GM21528 (cell line): ENCODE data around the gene SPG7.

Experiments
- ATAC-seq: cut with Tn5 transposase; IDR thresholded peaks from one replicate; pipeline ENCODE4 v1.9.1; 2021; ENCODE audit warnings: mild to moderate bottlenecking, moderate library complexity; ENCODE audit not compliant: unreplicated experiment, low FRiP score

The SPG7 gene

DNA sequence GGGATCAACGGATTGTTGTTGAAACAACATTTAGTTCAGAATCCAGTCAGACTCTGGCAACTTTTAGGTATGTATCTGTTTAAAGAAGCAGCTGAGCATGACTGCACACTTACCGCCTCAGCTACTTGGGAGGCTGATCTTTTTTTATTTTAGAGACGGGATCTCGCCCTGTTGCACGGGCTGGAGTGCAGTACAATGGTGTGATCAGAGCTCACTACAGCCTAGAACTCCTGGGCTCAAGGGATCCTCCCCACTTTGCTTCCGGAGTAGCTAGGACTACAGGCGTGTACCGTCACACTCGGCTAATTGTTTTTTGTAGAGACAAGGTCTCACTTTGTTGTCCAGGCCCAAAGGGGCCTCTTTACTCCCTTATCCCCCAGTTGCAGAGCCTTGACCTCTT lies 2.3 kb downstream of the SPG7 start:
- ATAC-seq, result no peak

DNA sequence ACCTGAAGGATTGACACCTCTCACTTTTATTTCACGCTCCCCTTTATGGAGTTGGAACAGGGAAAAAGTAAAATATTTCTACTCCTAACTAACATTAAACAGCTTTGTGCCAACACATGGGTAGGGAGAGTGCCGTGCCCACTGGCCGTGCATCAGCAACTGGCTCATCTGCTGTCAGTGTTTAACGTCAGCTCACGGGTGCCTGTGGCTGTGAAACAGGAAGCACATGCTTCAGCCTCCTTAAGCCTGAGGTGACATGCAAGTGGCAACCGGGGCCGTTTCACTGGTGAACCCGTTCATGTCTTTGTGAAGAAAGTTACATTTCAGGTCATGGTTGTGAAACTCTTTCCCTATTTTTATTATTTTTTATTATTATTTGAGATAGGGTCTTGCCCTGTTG lies 3.2 kb downstream of the SPG7 start:
- no peak for ATAC-seq

- no peak for ATAC-seq
These were observed 4.2 kb downstream of the SPG7 start for GRCh38 chr16:89512453-89512852.

DNA sequence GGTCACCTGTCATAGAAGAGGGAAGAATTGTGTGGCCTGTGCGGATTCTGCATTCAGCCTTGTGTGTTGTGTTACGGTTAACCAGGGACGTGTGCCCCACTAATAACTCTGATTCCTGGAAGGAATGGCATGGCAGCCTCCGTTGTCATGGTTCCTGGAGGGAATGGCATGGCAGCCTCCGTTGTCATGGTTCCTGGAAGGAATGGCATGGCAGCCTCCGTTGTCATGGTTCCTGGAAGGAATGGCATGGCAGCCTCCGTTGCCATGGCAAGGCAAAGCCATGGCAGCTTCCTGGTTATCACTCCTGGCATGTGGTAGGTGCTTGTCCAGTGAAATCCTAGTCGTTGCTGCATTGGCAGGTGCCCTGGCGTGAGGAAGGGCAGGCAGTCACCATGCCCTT lies 8.9 kb downstream of the SPG7 start:
- no peak for ATAC-seq

GRCh38 chr16:89519881-89520280 lies 11.7 kb downstream of the SPG7 start:
- ATAC-seq, result no peak

- ATAC-seq, result no peak
These were observed 14.1 kb downstream of the SPG7 start for GRCh38 chr16:89522287-89522686.

DNA sequence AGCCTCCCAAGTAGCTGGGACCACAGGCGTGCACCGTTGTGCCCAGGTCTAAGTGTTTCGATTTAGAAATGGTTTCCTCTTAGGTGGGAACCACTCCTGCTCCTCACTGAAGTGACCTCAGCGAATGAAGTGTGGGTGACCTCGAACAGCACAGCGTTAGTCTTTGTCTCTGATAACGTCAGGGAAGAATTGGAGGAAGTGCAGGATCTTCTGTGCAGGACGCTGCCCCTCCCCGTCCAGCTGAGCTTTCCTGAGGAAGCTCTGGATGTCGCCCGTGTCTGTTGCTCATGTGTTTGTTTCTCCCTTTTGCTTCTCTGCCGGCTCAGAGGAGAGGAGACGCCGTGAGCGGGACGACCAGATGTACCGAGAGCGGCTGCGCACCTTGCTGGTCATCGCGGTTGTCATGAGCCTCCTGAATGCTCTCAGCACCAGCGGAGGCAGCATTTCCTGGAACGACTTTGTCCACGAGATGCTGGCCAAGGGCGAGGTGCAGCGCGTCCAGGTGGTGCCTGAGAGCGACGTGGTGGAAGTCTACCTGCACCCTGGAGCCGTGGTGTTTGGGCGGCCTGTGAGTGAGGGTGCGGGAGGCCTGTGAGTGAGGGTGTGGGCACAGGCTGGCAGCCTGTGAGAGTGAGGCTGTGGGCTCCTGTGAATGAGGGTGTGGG lies 15.6 kb downstream of the SPG7 start:
- ATAC-seq, result no peak

DNA sequence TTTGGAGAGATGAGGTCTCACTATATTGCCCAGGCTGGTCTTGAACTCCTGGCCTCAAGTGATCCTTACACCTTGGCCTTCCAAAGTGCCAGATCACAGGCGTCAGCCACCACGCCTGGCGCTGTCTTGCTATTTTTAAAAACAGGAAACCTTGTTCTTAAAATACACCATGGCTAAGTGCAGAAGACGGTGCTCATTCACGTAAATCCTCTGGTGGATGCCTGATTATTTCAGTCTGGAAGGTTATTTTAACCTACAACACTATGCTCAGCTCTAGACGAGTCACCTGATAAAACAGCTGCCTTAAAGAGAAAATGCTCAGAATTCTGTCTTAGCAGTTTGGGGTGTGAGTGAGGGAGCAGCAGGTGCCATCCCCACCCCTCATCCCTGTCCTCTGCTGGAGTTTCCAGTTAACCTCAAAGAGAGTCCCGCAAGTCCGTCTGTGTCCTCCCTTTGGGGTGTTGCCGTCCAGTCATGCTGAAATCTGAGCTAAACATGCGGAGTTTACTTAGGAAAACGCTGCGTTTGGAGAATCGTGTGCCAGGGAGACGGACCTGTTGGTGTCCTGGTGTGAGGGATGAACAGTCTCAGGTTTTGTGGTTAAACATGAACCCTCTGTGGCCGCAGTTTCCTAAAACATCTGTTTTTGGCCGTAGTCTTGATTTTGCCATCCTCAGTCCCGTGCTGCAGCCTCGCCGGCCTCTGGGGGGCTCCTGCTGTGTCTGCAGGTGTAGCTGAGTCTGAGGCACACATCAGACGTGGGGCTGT lies 17.1 kb downstream of the SPG7 start:
- no peak for ATAC-seq

DNA sequence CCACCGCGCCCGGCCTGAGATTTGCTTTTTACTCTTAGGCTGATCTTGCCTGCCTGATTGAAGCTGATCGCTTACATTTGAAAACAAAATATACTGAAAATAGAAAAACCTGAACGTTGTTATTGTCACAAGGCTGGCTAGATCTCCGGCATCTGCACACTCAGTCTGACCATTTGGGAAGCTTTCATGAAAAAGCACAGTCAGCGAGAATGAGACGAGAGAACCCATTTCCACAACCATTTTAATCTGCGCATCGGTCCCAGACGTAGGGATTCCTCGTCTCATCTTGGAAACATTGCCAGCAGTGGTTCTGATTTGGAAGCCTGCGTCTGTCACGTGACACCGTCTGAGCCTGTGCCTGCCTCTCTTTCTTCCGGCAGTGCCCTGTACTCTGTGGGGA lies 20.9 kb downstream of the SPG7 start:
- no peak for ATAC-seq

GRCh38 chr16:89530401-89531381 lies 22.5 kb downstream of the SPG7 start:
- ATAC-seq, result no peak

DNA sequence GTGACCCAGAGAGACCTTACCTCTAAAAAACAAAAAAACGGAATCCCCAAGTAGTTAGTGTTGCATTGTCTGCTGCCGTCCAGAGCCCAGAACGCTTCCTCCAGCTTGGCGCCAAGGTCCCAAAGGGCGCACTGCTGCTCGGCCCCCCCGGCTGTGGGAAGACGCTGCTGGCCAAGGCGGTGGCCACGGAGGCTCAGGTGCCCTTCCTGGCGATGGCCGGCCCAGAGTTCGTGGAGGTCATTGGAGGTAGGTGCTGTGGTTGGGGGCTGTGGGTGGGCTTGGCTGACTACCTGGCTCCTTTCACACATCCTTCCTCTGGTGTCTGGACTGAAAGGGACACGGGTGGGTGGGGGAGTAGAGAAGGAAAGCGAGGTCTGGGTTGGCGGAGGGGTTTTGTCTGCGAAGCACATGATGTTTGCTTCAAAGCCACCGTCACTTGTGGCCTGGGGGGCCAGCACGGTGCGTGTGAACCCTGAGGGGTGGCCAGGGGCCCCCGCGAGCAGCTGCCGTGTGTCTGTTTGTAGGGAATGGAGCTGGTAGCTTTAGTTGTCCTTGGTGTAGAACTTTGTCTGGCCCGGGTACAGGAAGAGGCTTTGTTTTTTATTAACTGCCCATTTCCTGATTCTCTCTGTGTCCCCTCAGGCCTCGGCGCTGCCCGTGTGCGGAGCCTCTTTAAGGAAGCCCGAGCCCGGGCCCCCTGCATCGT lies 23.8 kb downstream of the SPG7 start:
- ATAC-seq, result no peak

DNA sequence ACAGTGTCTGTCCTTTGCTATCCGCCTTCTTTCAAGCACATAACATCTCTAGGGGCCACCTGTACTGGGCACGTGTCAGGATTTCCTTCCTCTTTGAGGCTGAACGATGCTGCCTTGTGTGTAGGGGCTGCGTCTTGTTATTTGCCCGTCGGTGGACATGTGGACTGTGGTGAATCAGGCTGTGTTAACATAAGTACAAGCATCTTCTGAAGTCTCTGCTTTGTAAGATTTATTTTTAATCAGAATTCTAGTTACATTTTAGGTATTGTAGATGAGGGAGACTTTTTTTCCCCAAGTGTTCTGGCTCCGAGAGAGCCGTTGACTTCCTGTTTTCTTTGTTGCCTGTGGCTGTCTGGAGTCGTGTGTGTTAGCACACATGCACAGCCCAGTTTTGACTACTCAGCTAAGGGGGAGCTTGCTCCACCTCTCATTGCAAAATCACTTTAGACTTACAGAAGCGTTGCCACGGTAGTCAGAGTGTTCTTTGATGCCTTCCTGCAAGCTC lies 26.1 kb downstream of the SPG7 start:
- no peak for ATAC-seq

- no peak for ATAC-seq
These were observed 28.2 kb downstream of the SPG7 start for GRCh38 chr16:89536371-89536770.

- ATAC-seq, result no peak
These were observed 28.8 kb downstream of the SPG7 start for GRCh38 chr16:89536886-89537548.

GRCh38 chr16:89537549-89537925 lies 29.3 kb downstream of the SPG7 start:
- no peak for ATAC-seq

- no peak for ATAC-seq
These were observed 30.1 kb downstream of the SPG7 start for GRCh38 chr16:89538286-89538685.

DNA sequence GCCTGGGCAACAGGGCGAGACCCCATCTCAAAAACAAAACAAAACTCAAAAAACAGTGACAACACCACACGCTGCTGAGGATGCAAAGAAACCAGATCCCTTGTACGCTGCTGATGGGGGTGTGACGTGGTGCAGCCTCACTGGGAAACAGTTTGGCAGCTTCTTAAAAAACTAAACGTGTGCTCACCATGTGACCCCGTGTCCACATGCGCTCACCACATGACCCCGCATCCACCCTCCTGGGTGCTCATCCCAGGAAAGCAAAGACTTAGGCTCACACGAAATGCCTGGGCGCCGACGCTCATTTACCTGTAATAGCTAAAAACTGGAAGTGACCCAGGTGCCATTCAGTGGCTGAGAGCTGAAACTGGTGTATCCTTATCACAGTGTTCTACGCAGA lies 32.4 kb downstream of the SPG7 start:
- no peak for ATAC-seq

GRCh38 chr16:89541792-89542191 lies 33.6 kb downstream of the SPG7 start:
- no peak for ATAC-seq

GRCh38 chr16:89544113-89544512 lies 35.9 kb downstream of the SPG7 start:
- ATAC-seq, result no peak

DNA sequence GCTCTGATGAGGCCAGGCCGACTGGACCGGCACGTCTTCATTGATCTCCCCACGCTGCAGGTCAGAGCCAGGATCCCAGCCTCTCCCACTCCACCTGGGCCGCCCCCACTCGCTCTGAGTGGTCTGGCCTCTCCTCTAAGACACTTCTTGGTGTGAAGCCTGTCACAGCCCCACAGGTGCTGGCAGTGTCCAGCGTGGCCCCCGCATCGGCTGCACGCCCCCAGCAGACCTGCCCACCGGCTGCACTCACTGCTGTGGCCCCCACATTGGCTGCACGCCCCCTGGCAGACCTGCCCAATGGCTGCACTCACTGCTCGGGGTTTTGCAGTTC lies 36.5 kb downstream of the SPG7 start:
- no peak for ATAC-seq
